ENCODE data around the gene TGIF1. TPM values are rescaled to one million over a fixed set of nuclear protein-coding genes. Genes with fewer than 3 reads are reported as not detected.

TGIF1 gene
- total and polyA plus RNA-seq, 9 of the 15 experiments (the other 6 are each of a cell fraction or from before 2014, with no cell fraction given): 16.1 to 77.7 (median 44.6) TPM

GRCh38 chr18:3450012-3450798 is at the start of gene TGIF1 (continued):
- TF ChIP-seq PATZ1 (CRISPR knock-in tag; IDR thresholded peaks at IDR 0.05; ENCODE audit: borderline replicate concordance) (peak; percentile 79; the same call in 1 of the 2 replicates), UBTF (IDR thresholded peaks at IDR 0.05; ENCODE audit: borderline replicate concordance in 1 of 2, low read depth in 2 of 2, low read length in 2 of 2) (peak in 1 of 2 experiments; percentile 64; a peak in 3 of 4 replicates), PHB (CRISPR knock-in tag; IDR thresholded peaks at IDR 0.05) (peak; percentile 92), ZBTB26 (CRISPR knock-in tag; IDR thresholded peaks at IDR 0.05) (0 out of 2 replicates have a peak, but pooled peaks have one; percentile 74), SMAD2 (IDR thresholded peaks at IDR 0.05; ENCODE audit: low read depth, low read length) (no peak), SIN3A (IDR thresholded peaks at IDR 0.05; ENCODE audit: borderline replicate concordance in 2 of 2, control insufficient read depth in 1 of 2, low read depth in 2 of 2, low read length in 2 of 2) (peak in 1 of 2 experiments; percentile 81; a peak in 2 of 4 replicates), ATF7 (IDR thresholded peaks at IDR 0.05) (no peak), SMARCC2 (IDR thresholded peaks at IDR 0.05; ENCODE audit: low read depth) (no peak), TBL1XR1 (IDR thresholded peaks at IDR 0.05; ENCODE audit: low read length in 2 of 2) (0 out of 4 replicates have a peak, but pooled peaks of 1 of the 2 experiments have one; percentile 40), RREB1 (CRISPR knock-in tag; IDR thresholded peaks at IDR 0.05) (0 out of 2 replicates have a peak, but pooled peaks have one; percentile 10)

Data from K562 (cell line).